GM21423 (cell line): ENCODE measurements around the gene ATP1A1.

Source experiments
- ATAC-seq: cut with Tn5 transposase; IDR thresholded peaks from one replicate; pipeline ENCODE4 v1.9.1; 2021; ENCODE audit warnings: mild to moderate bottlenecking, moderate library complexity; ENCODE audit not compliant: unreplicated experiment

ATP1A1 gene

DNA sequence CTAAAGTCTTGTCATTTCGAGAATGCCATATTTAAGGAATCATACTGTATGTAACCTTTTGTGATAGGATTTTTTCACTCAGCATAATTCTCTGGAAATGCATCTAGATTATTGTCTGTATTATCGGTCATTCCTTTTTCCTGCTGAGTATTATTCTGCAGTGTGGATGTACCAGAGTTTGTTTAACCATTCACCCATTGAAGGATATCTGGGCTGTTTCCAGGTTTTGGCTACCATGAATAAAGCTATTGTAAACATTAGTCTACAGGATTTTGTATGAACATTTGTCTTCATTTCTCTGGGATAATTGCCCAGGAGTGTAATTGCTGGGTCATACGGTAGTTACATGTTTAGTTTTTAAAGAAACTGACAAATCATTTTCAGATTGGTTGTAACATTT lies 61.8 kb downstream of the ATP1A1 start:
- ATAC-seq: no peak

DNA sequence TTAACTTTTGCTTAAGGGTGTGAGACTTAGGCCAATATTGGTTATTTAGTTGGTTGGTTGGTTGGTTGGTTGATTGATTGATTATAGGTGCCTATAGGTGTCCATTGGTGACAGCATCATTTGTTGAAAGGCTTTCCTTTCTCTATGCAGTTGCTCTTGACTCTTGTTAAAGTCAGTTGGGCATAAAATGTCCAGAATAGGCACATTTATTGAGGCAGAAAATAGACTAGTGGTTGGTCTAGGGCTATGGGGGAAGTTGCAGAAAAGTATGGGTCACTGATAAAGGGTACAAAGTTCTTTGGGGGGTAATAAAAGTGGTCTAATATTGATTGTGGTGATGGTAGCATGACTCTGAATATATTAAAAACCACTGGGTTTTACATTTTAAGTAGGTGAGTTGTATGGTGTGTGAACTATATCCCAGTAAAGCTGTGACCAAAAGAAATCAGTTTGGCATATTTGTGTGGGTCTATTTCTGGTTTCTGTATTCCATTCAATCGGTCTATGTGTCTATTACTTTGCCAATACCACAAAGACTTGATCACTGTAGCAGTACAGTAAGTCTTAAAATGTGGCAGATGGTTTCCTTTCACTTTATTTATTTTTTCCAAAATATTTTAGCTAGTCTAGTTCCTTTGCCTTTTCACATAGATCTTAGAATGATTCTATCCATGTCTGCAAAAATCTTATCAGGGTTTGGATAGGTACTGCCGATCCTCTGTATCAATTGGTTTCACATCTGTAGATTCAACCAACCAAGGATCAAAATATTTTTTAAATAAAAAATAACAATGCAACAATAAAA lies 63.0 kb downstream of the ATP1A1 start:
- no peak for ATAC-seq

DNA sequence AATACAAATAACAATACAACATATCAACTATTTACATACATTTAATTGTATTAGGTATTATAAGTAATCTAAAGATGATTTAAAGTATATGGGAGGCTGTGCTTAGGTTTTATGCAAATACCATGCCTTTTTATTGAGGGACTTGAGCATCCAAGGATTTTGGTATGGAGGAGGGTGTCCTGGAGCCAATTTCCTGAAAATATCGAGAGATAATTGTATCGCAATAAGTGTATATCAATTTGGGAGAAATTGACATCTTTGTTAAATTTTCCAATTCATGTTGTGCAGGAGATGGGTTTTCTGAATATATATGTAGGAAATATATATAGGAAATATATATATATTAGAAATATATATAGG lies 63.5 kb downstream of the ATP1A1 start:
- no peak for ATAC-seq

DNA sequence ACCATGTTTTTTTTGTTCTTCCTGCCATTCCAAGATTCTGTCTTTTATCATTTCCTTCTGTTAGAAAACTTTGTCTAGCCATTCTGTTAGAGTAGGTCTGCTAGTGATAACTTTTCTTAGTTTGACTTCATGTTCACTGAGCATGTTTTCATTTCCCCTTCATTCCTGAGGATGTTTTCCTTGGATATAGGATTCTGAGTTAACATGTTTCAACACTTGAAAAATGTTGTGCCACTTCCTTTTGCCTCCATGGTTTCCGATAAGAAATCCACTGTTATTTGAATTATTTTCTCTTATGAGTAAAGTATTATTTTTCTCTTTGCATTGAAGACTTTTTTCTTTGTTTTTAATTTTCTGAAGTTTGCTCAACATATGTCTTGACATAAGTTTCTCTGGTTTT lies 66.7 kb downstream of the ATP1A1 start:
- ATAC-seq: no peak

DNA sequence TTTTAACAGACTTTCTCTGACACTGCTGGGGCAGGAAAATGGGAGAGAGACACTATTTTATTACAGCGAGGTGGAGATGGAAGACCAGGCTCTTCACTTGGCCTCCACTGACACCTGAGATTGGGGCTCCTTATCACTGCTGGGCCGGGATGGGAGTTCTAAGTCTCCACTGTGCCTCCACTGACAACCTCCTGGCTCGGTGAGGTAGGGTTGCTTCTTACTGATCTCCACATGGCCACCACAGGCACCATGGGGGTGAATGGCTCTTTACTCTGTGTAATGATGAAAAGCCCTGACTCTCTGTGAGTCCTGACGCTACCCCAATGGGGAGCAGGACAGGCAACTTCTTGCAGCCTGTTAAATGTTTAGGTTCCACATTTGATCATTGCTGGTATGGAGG lies 67.7 kb downstream of the ATP1A1 start:
- ATAC-seq: no peak

DNA sequence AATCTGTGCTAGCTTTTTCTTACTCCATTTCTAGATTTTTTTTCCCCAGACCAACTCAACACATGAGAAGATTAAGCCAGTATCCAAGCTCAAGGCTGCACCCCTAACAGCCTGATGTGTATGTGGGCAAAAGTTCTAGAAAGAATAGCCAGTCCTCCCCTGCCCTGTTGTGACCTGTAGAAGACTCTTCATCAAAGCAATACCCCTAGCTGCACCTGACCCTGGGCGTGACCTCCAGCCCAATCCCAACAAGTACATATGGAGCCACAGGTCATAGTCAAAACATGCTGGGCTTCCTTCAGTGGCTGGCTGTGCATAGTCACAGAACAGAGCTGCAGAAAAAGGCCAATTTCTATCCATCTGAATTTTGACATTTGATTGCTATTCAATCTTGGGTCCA lies 72.5 kb downstream of the ATP1A1 start:
- ATAC-seq: no peak

DNA sequence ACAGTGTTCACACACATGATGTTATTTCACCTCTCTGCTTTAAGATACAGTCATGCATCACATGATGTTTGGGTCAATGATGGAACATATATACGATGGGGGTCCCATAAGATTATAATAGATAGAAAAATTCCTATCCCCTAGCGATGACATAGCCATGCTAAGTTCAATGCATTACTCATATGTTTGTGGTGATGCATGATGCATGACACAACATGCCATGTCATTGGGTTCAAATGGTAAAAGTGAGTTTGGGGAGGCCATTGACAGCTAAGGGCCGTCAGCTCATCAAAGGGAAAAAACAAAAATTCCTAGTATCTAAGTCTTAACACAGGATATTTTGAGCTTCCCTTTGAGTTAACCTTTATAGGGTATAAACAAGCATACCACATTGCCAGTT lies 73.6 kb downstream of the ATP1A1 start:
- ATAC-seq: no peak

DNA sequence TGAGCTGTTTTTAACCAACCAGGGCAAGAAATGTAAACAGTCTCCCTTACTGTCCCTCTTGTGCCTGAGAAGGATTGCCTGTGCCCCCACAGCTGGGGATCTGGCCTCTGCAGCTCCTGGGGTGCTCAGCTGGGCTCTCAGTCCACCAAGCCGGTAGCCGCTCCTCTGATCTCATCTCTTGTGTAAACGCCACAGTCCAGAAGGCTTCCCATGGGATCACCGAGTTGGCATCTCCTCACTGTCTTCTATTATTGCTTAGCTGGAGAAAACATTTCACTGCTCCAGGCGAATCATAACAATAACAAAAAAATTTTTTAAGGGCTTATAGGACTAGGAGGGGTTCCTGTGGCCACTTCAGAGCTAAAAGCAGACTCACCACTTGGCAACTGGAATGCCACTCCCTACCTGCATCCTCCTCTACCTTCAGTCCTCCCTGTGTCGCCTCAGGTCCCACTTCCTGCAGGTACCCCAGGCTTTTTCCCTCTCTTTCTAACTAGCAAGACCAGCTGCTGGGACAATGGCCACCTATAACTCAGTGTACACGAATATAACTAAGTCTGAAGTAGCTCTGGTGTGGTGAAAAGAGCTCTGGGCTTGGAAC lies 75.8 kb downstream of the ATP1A1 start:
- no peak for ATAC-seq

DNA sequence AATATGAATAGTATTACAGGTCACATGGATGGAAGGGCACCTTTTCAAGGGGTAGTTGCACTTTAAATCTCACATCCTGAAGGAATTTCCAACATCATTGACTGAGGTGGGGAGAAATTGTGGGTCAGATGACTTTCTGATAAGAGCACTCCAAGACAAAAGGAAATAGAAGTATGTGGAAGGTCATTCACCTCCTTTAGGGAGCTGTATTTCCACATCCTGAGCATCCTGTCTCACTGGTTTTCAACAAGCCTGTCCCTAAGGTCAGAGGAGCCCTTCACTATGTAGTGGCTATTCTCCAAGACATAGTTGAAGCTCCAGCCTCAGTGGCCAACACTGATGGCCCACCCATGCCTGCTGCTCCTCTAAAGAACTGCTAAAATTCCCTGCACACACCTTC lies 76.5 kb downstream of the ATP1A1 start:
- no peak for ATAC-seq

DNA sequence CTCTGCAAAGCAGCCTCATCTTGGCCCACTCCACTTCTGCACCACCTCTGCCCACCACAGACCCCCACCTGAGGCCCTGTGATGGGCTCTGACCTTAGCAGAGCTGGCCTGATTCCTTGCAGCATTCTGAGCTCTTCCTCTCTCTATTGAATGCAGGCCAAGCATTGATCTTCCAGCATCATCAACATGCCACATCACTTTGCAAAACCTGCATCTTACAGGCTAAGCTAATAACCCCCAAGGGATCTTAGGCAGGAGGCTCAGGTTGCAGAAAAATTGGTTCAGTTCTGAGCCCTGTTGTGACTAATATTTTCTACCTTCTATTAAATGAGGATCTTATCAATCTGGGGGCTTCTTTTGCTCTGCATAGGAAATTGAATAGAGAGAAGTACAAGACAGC lies 78.7 kb downstream of the ATP1A1 start:
- no peak for ATAC-seq

DNA sequence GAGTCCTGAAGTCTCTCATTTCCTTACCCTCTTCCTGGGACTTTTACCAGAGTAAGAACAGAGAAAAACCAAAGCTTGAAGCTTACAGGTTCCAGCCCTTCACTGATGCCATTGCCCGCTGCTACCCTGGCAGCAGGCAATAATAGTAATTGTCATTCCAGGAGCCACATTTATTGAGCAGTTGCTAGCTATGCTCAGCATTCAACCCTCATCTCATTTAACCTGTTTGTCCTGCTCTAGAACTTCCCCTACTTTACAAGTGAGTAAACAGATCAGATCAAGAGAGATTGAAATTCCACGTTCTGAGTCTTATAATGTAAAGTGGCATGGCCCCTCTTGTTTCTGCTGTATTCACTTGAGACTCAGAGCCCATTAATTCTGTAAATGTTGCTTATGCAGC lies 80.4 kb downstream of the ATP1A1 start:
- no peak for ATAC-seq

DNA sequence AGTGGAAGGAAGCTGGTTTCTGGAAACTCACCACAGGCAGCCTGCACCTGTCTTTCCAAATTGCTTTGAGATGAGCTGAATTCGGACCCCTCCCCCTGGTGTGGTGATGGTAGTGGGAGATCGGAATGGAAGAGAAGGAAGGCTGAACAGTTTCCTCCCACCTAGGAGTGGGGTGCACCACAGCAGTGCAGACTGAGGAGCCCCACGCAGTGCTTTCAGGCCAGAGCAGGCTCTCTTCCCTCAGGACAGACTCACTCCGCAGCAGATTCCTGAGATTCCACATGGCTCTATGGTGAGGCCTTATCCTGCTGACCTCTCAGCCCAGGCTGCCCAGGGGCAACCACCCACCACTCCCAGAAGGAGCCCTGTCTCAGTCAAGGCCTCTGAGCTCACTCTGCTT lies 80.9 kb downstream of the ATP1A1 start:
- ATAC-seq: no peak
